ENCODE data around the gene GUSB. TPM values are rescaled to one million over a fixed set of nuclear protein-coding genes. Genes with fewer than 3 reads are reported as not detected.
"Not testable (repeated sequence)": the region's sequence is repeated elsewhere in the genome, so short reads cannot be mapped to it uniquely, and the experiment has no call there.

Gene GUSB
- total RNA-seq, 2 donors from 2014 or later: 9.1 to 13.0 TPM

- Histone ChIP-seq H3K27ac (no peak overlapping the region), H3K9me3 (no peaks in the 10 kb centered on the region), H3K36me3 (no peaks in the 10 kb centered on the region), H3K27me3 (no peaks in the 10 kb centered on the region), H3K4me1 (no peaks in the 10 kb centered on the region), H3K4me3 (no peak overlapping the region)
- DNase-seq (ENCODE audit: low spot score): no peak
- TF ChIP-seq CTCF (IDR thresholded peaks at IDR 0.05): no peak
Measured at GRCh38 chr7:65992526-65992925, 10.5 kb upstream of the GUSB start.

DNA sequence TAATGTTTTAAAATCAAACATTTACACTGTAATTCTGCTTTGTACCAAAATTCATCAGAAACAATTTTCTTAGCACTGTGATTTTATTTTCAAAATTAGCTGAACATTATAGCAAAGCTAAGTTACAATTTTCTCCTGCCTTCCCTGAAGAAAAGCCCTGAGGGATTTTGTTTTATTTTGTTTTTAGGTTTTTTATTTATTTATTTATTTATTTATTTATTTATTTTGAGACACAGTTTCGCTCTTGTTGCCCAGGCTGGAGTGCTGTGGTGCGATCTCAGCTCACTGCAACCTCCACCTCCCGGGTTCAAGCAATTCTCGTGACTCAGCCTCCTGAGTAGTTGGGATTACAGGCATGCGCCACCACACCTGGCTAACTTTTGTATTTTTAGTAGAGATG, 9.8 kb upstream of the GUSB start:
- DNase-seq (ENCODE audit: low spot score); H3K4me1 ChIP-seq; H3K9me3 ChIP-seq; H3K27me3 ChIP-seq; H3K27ac ChIP-seq; H3K36me3 ChIP-seq; H3K4me3 ChIP-seq: not testable (repeated sequence)

DNA sequence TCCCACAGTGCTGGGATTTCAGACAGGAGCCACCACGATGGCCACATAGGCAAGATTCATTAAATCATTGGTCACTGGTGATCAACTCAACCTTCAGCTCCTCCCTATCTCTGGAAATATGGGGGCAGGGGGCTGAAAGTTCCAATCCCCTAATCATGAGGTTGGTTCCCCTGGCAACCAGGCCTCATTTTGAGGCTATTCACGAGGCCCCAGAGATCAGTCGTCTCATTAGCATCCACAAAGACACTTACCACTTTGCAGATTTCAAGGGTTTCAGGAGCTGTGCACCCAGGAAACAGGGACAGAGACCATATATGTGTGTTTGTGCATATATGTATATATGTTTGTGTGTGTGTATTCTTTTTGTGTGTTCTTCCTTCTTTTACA, 7.7 kb upstream of the GUSB start:
- no peak for TF ChIP-seq CTCF (IDR thresholded peaks at IDR 0.05)
- H3K27me3 ChIP-seq: no peaks in the 10 kb centered on the region
- no peak overlapping the region for H3K27ac ChIP-seq
- no peaks in the 10 kb centered on the region for H3K36me3 ChIP-seq
- DNase-seq (ENCODE audit: low spot score): no peak
- H3K9me3 ChIP-seq: no peaks in the 10 kb centered on the region
- H3K4me3 ChIP-seq: no peak overlapping the region
- no peaks in the 10 kb centered on the region for H3K4me1 ChIP-seq

GRCh38 chr7:65988503-65988902, 6.5 kb upstream of the GUSB start:
- DNase-seq (ENCODE audit: low spot score); H3K9me3 ChIP-seq; H3K27ac ChIP-seq; H3K27me3 ChIP-seq; H3K4me1 ChIP-seq; H3K36me3 ChIP-seq; H3K4me3 ChIP-seq: not testable (repeated sequence)

DNA sequence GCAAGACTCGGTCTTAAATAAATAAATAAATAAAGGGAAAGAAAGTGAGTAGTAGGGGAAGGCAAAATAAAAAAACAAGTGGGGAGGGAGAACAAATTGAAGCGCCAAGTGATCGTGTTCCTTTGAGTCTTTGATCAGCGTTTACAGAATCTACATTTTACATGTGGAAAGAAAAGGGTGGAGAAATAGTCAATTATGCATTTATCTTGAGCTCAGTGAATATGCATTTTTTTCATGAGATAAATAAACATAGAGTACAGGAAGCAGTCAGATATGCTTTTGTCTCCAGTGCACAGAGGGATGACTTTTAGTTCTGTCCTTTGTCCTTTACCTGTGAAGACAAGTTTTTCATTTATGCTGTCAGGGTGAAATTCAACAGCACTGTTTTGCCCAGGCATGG, 6.1 kb upstream of the GUSB start:
- no peak overlapping the region for H3K27ac ChIP-seq
- DNase-seq (ENCODE audit: low spot score): no peak
- H3K27me3 ChIP-seq: no peaks in the 10 kb centered on the region
- no peaks in the 10 kb centered on the region for H3K9me3 ChIP-seq
- no peaks in the 10 kb centered on the region for H3K36me3 ChIP-seq
- no peak overlapping the region for H3K4me3 ChIP-seq
- H3K4me1 ChIP-seq: no peaks in the 10 kb centered on the region
- TF ChIP-seq CTCF (IDR thresholded peaks at IDR 0.05): no peak

- Histone ChIP-seq H3K9me3 (no peaks in the 10 kb centered on the region), H3K27ac (no peak overlapping the region), H3K36me3 (peaks cover 4% of the 10 kb centered on the region), H3K4me3 (no peak overlapping the region), H3K27me3 (no peaks in the 10 kb centered on the region), H3K4me1 (peaks cover 0 to 26% of the 10 kb centered on the region in 2 donors)
- DNase-seq (ENCODE audit: low spot score): no peak
- TF ChIP-seq CTCF (IDR thresholded peaks at IDR 0.05): no peak
Measured at GRCh38 chr7:65983965-65984658, 2.1 kb upstream of the GUSB start.

All from right atrium auricular region (tissue), 2 donors.